DOHH2 (cell line): ENCODE data around the gene RPS27L.

ENCODE experiments used
- H3F3A ChIP-seq: fragments of 200-600 bp; sonication (generic), shearing (Covaris generic); 2 replicates; pipeline ENCODE4 v1.6.0; 2016; ENCODE audit warnings: antibody characterized with exemption, mild to moderate bottlenecking; ENCODE audit not compliant: control insufficient read depth, insufficient read depth
- H3K27ac ChIP-seq: fragments of 200-600 bp; sonication (generic); 2 replicates; pipeline ENCODE4 v1.5.1; 2014; ENCODE audit warnings: low read depth, mild to moderate bottlenecking, low read length, moderate library complexity
- H3K27me3 ChIP-seq: fragments of 200-600 bp; sonication (generic); 2 replicates; pipeline ENCODE4 v1.6.1; 2014; ENCODE audit warnings: mild to moderate bottlenecking, low read length, mixed read lengths; ENCODE audit not compliant: control insufficient read depth
- H3K36me3 ChIP-seq: fragments of 200-600 bp; sonication (generic); 2 replicates; pipeline ENCODE4 v1.6.1; 2014; ENCODE audit warnings: mild to moderate bottlenecking, low read length, moderate library complexity, mixed read lengths; ENCODE audit not compliant: control insufficient read depth
- H3K4me1 ChIP-seq: fragments of 200-600 bp; sonication (generic); 2 replicates; pipeline ENCODE4 v1.6.1; 2014; ENCODE audit warnings: mild to moderate bottlenecking, low read length, mixed read lengths; ENCODE audit not compliant: control insufficient read depth
- H3K4me2 ChIP-seq: fragments of 200-600 bp; sonication (generic); 2 replicates; pipeline ENCODE4 v1.6.0; 2014; ENCODE audit warnings: mild to moderate bottlenecking, low read length, moderate library complexity
- H3K4me3 ChIP-seq: fragments of 200-600 bp; sonication (generic); 2 replicates; pipeline ENCODE4 v1.5.1; 2014; ENCODE audit warnings: mild to moderate bottlenecking, low read length, mixed read lengths
- H3K79me2 ChIP-seq: fragments of 200-600 bp; sonication (generic); 2 replicates; pipeline ENCODE4 v1.6.1; 2014; ENCODE audit warnings: mild to moderate bottlenecking, low read length, mixed read lengths; ENCODE audit not compliant: control insufficient read depth
- H3K9me2 ChIP-seq: fragments of 200-600 bp; sonication (generic); replicated peaks from 2 replicates; pipeline ENCODE4 v1.6.1; 2014; ENCODE audit warnings: mild to moderate bottlenecking, low read length, mixed read lengths; ENCODE audit not compliant: control insufficient read depth
- H3K9me3 ChIP-seq: fragments of 200-600 bp; sonication (generic); 2 replicates; pipeline ENCODE4 v1.6.1; 2014; ENCODE audit warnings: antibody characterized with exemption, low read length, mixed read lengths; ENCODE audit not compliant: control insufficient read depth, insufficient read depth
- H4K20me1 ChIP-seq: fragments of 200-600 bp; sonication (generic); 2 replicates; pipeline ENCODE4 v1.6.0; 2014; ENCODE audit warnings: low read depth, mild to moderate bottlenecking, antibody characterized with exemption, low read length, moderate library complexity; ENCODE audit not compliant: control insufficient read depth, insufficient read depth
- CTCF ChIP-seq: fragments of 200-600 bp; sonication (generic); IDR thresholded peaks from one replicate; pipeline ENCODE4 v1.5.1; 2014; ENCODE audit warnings: antibody characterized with exemption, mild to moderate bottlenecking, low read depth, low read length; ENCODE audit not compliant: poor library complexity, severe bottlenecking
- EZH2phosphoT487 ChIP-seq: fragments of 200-600 bp; sonication (generic); IDR thresholded peaks from 2 replicates; pipeline ENCODE4 v1.6.1; 2017; ENCODE audit warnings: borderline replicate concordance, mild to moderate bottlenecking, antibody characterized with exemption, low read length, moderate library complexity, mixed read lengths

RPS27L gene

GRCh38 chr15:63186065-63186464 is 28.8 kb upstream of the RPS27L start:
- H3K9me2 ChIP-seq: no peaks in the 10 kb centered on the region
- H3K36me3 ChIP-seq: no peaks in the 10 kb centered on the region
- no peaks in the 10 kb centered on the region for H3K9me3 ChIP-seq
- H3K4me1 ChIP-seq: peaks cover 21% of the 10 kb centered on the region
- no peak overlapping the region for H3K27ac ChIP-seq
- TF ChIP-seq EZH2phosphoT487: no peak
- no peak for TF ChIP-seq CTCF
- H3K27me3 ChIP-seq: peaks cover 6% of the 10 kb centered on the region
- H3K4me3 ChIP-seq: no peak overlapping the region
- H3F3A ChIP-seq: peaks cover 7% of the 10 kb centered on the region
- peaks cover 17% of the 10 kb centered on the region for H3K79me2 ChIP-seq
- no peak overlapping the region for H3K4me2 ChIP-seq
- no peaks in the 10 kb centered on the region for H4K20me1 ChIP-seq

- Histone ChIP-seq H3K4me1 (peaks cover 13% of the 10 kb centered on the region), H3K4me2 (no peak overlapping the region), H3K4me3 (no peak overlapping the region), H3K27me3 (peaks cover 6% of the 10 kb centered on the region), H4K20me1 (no peaks in the 10 kb centered on the region), H3K9me2 (no peaks in the 10 kb centered on the region), H3F3A (no peaks in the 10 kb centered on the region), H3K27ac (no peak overlapping the region), H3K79me2 (peaks cover 8% of the 10 kb centered on the region), H3K36me3 (no peaks in the 10 kb centered on the region), H3K9me3 (no peaks in the 10 kb centered on the region)
- TF ChIP-seq EZH2phosphoT487 (no peak), CTCF (no peak)
Measured at GRCh38 chr15:63185206-63185605, 27.9 kb upstream of the RPS27L start.

- Histone ChIP-seq H3K36me3 (no peaks in the 10 kb centered on the region), H3K4me3 (no peak overlapping the region), H3K9me3 (no peaks in the 10 kb centered on the region), H3K27ac (no peak overlapping the region), H3K4me1 (no peaks in the 10 kb centered on the region), H3K79me2 (no peaks in the 10 kb centered on the region), H3K9me2 (no peaks in the 10 kb centered on the region), H3K27me3 (peaks cover 6% of the 10 kb centered on the region), H4K20me1 (no peaks in the 10 kb centered on the region), H3F3A (no peaks in the 10 kb centered on the region), H3K4me2 (no peak overlapping the region)
- TF ChIP-seq EZH2phosphoT487 (no peak), CTCF (no peak)
Measured at GRCh38 chr15:63181648-63182047, 24.4 kb upstream of the RPS27L start.

- no peaks in the 10 kb centered on the region for H3K9me2 ChIP-seq
- TF ChIP-seq CTCF: no peak
- TF ChIP-seq EZH2phosphoT487: no peak
- peaks cover 2% of the 10 kb centered on the region for H3K27me3 ChIP-seq
- no peak overlapping the region for H3K4me2 ChIP-seq
- H3K79me2 ChIP-seq: no peaks in the 10 kb centered on the region
- H3K27ac ChIP-seq: no peak overlapping the region
- no peaks in the 10 kb centered on the region for H3K36me3 ChIP-seq
- no peaks in the 10 kb centered on the region for H4K20me1 ChIP-seq
- no peaks in the 10 kb centered on the region for H3K4me1 ChIP-seq
- H3K9me3 ChIP-seq: no peaks in the 10 kb centered on the region
- H3F3A ChIP-seq: no peaks in the 10 kb centered on the region
- H3K4me3 ChIP-seq: no peak overlapping the region
Measured at GRCh38 chr15:63180746-63181145, 23.5 kb upstream of the RPS27L start.
